ENCODE results near the gene PLCL2. TPM values are rescaled to one million over a fixed set of nuclear protein-coding genes. Genes with fewer than 3 reads are reported as not detected.

The PLCL2 gene
- total and polyA plus RNA-seq, 4 donors = 2.1 to 16.7 (median 7.0) TPM

DNA sequence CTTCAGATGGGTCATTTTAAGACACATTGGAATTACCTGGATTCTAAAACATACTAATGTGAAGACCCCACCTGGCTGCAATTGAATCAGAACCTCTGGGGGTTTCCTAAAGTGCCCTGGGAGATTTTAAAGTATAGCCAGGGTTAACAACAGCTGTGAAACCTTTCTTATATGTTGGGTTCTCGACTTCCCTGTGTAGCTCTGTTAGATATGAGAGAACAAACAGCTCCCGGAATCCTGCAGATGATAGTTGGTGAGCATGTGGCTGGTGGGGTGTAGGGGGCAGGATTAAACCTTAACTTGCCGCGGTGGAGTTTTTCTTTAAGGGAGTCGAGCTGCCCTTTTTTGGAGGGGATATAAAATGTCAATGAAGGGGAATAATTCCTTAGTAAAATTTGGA lies 12.1 kb downstream of the PLCL2 start:
- Histone ChIP-seq H3K36me3 (ENCODE audit: control insufficient read depth in 1 of 2, insufficient read depth in 2 of 2, low read length in 1 of 2) (no peaks in the 10 kb centered on the region), H3K4me1 (ENCODE audit: control insufficient read depth in 1 of 2, insufficient read depth in 2 of 2, low read length in 2 of 2) (peaks cover 0 to 1% of the 10 kb centered on the region in 2 donors), H3K9me3 (ENCODE audit: control insufficient read depth, low read length) (no peaks in the 10 kb centered on the region), H3K4me3 (ENCODE audit: low read length in 2 of 2) (no peak overlapping the region), H3K27ac (ENCODE audit: low read depth in 1 of 2, low read length in 2 of 2) (no peak overlapping the region), H3K27me3 (ENCODE audit: control insufficient read depth in 1 of 2, insufficient read depth in 2 of 2, low read length in 1 of 2) (no peaks in the 10 kb centered on the region)
- intact Hi-C loops (cut with DNase I) = no loop called here
- no peak for DNase-seq
- WGBS, 2 donors = 94 to 95% methylated on average over 5 of the region's 5 CpGs
- no peak for ATAC-seq (ENCODE audit: low FRiP score)

DNA sequence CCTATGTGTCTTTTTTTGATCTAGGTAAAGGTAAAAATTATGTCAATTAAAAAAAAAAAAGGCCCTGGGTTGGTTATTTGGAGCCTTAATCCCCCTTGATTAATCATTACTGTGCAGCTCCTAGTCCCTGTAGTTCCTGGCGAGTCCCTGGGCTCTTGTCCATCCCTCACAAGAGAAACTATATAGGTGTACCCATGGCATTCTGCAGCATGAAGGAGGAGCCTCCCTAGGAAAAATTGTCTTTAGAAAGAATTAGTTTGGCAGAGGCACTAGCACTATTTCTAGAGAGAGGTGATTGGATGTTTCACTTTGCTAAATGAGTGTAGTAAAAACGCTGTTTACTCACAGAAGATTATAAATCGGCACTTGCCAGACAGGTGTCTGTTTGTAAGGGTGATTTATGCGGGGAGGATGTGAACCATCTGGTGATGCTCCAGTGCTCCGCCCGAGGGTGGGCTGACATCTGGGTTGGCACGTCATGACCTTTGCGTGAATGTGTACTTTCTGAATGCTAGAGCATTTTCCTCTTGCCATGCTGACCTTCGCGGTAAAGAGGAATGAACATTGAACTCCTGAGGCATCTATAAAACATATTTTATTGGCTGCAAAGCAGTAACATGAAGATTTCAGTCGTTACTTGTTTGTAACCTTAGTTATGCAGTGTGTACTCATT lies 12.6 kb downstream of the PLCL2 start:
- peaks cover 0 to 1% of the 10 kb centered on the region in 2 donors for H3K4me1 ChIP-seq (ENCODE audit: control insufficient read depth in 1 of 2, insufficient read depth in 2 of 2, low read length in 2 of 2)
- WGBS, 2 donors = 74 to 84% methylated on average over 11 of the region's 11 CpGs
- no peak for DNase-seq
- intact Hi-C loops (cut with DNase I) = no loop called here
- no peak overlapping the region for H3K4me3 ChIP-seq (ENCODE audit: low read length in 2 of 2)
- no peaks in the 10 kb centered on the region for H3K36me3 ChIP-seq (ENCODE audit: control insufficient read depth in 1 of 2, insufficient read depth in 2 of 2, low read length in 1 of 2)
- H3K27me3 ChIP-seq (ENCODE audit: control insufficient read depth in 1 of 2, insufficient read depth in 2 of 2, low read length in 1 of 2) = no peaks in the 10 kb centered on the region
- no peak for ATAC-seq (ENCODE audit: low FRiP score)
- H3K9me3 ChIP-seq (ENCODE audit: control insufficient read depth, low read length) = no peaks in the 10 kb centered on the region
- H3K27ac ChIP-seq (ENCODE audit: low read depth in 1 of 2, low read length in 2 of 2) = no peak overlapping the region

DNA sequence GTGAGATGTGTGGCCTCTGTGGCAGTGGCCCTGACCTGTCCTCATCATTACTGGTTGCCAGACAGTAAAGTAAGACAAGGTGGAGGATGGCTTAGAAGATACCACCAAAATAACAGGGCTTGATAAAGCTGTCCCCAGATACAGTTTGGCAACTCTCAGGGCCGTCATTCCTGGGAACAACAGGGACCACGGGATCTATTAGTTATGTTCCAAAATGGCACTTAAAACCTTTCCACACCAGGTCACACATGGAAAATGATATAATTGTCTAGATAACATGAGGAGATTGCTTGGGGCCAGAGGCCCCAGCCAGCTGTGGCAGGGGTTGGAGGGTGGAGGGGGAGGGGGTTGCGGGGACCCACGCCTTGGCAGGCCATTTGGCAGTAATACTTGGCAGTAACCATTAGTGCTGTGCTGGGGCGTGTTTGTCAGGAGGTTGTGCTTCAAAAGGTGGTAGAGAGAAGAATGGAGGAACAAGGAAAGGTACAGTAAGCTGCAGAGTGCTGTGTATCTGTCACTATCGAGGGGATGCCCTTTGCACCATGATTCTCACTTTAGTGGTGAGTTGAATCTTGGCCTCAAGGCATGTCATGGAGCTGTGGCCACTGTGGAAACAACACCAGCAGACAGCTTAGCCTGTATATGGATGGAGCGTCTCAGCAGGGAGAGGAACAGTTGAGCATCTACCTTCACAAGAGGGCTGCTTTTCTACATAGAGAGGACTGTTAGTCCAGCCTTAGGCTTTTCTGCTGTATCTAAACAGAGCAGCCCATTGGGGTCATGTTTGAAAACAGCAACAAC lies 14.0 kb downstream of the PLCL2 start:
- 57 to 63% methylated on average over 7 of the region's 7 CpGs for WGBS, 2 donors
- Histone ChIP-seq H3K36me3 (ENCODE audit: control insufficient read depth in 1 of 2, insufficient read depth in 2 of 2, low read length in 1 of 2) (no peaks in the 10 kb centered on the region), H3K27ac (ENCODE audit: low read depth in 1 of 2, low read length in 2 of 2) (no peak overlapping the region), H3K4me1 (ENCODE audit: control insufficient read depth in 1 of 2, insufficient read depth in 2 of 2, low read length in 2 of 2) (no peaks in the 10 kb centered on the region), H3K9me3 (ENCODE audit: control insufficient read depth, low read length) (no peaks in the 10 kb centered on the region), H3K4me3 (ENCODE audit: low read length in 2 of 2) (no peak overlapping the region), H3K27me3 (ENCODE audit: control insufficient read depth in 1 of 2, insufficient read depth in 2 of 2, low read length in 1 of 2) (no peaks in the 10 kb centered on the region)
- intact Hi-C loops (cut with DNase I) = no loop called here
- peak; percentile 41 for ATAC-seq (ENCODE audit: low FRiP score)
- DNase-seq = no peak

DNA sequence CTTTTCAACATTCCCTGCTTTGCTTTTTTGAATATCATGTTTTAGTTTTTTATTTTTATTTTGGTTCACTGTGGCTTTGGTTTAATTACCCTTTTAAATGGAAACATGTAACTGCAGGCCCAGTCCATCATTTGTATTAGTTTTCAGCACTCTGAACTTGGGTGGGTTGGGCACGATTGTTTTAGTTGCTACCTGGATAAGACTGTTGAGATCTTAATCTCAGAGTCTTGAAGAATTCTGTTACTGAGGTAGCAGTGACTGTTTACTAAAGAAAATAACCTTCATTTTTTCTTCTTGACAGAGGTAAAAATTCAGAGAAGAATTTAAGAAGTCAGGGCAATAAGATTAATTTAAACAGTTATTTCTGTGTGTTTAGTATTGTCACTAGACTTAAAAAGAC lies 15.2 kb downstream of the PLCL2 start:
- Histone ChIP-seq H3K4me3 (ENCODE audit: low read length in 2 of 2) (no peak overlapping the region), H3K4me1 (ENCODE audit: control insufficient read depth in 1 of 2, insufficient read depth in 2 of 2, low read length in 2 of 2) (peaks cover 0 to 2% of the 10 kb centered on the region in 2 donors), H3K36me3 (ENCODE audit: control insufficient read depth in 1 of 2, insufficient read depth in 2 of 2, low read length in 1 of 2) (no peaks in the 10 kb centered on the region), H3K27ac (ENCODE audit: low read depth in 1 of 2, low read length in 2 of 2) (no peak overlapping the region), H3K27me3 (ENCODE audit: control insufficient read depth in 1 of 2, insufficient read depth in 2 of 2, low read length in 1 of 2) (no peaks in the 10 kb centered on the region), H3K9me3 (ENCODE audit: control insufficient read depth, low read length) (no peaks in the 10 kb centered on the region)
- DNase-seq (no peak), ATAC-seq (ENCODE audit: low FRiP score) (no peak)
- 90 to 97% methylated on average over 1 of the region's 1 CpG for WGBS, 2 donors
- intact Hi-C loops (cut with DNase I) = no loop called here

DNA sequence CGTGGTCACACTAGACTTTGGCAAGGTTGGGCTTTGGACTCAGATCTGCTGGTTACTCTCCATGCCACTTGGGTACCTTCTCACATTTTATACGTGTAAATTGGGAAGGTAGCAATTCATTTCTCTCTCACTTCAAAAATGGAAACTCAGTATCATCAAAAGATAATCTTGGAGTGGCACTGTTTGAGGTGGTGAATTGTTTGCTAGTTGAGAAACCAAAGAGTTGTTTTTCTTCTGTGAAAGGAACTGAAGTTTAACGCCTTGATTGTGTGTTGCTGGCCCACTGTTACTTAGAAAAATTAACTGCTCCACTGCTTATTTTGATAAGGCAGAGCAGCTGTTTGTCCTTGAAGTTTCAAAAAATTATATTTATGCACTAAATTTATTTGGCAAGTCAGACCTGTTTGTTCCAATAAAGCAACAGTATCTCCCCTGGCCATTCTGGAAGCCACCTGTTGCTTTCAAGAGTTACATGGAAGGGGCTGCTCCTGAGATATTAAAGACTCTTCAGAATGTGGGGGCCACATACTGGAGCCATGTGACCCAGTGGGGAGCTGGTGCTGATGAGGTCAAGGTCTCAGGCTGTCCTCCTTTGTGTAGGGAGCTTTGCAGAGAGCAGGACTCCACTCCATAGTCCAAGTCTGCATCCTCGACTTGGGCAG lies 16.2 kb downstream of the PLCL2 start:
- intact Hi-C loops (cut with DNase I) = no loop called here
- ATAC-seq (ENCODE audit: low FRiP score) (no peak), DNase-seq (no peak)
- Histone ChIP-seq H3K36me3 (ENCODE audit: control insufficient read depth in 1 of 2, insufficient read depth in 2 of 2, low read length in 1 of 2) (no peaks in the 10 kb centered on the region), H3K27me3 (ENCODE audit: control insufficient read depth in 1 of 2, insufficient read depth in 2 of 2, low read length in 1 of 2) (no peaks in the 10 kb centered on the region), H3K4me1 (ENCODE audit: control insufficient read depth in 1 of 2, insufficient read depth in 2 of 2, low read length in 2 of 2) (peaks cover 0 to 2% of the 10 kb centered on the region in 2 donors), H3K27ac (ENCODE audit: low read depth in 1 of 2, low read length in 2 of 2) (no peak overlapping the region), H3K4me3 (ENCODE audit: low read length in 2 of 2) (no peak overlapping the region), H3K9me3 (ENCODE audit: control insufficient read depth, low read length) (no peaks in the 10 kb centered on the region)
- 84 to 88% methylated on average over 4 of the region's 4 CpGs for WGBS, 2 donors

- intact Hi-C loops (cut with DNase I) = no loop called here
- Histone ChIP-seq H3K9me3 (ENCODE audit: control insufficient read depth, low read length) (no peaks in the 10 kb centered on the region), H3K4me3 (ENCODE audit: low read length in 2 of 2) (no peak overlapping the region), H3K36me3 (ENCODE audit: control insufficient read depth in 1 of 2, insufficient read depth in 2 of 2, low read length in 1 of 2) (no peaks in the 10 kb centered on the region), H3K4me1 (ENCODE audit: control insufficient read depth in 1 of 2, insufficient read depth in 2 of 2, low read length in 2 of 2) (peaks cover 2 to 8% of the 10 kb centered on the region in 2 donors), H3K27ac (ENCODE audit: low read depth in 1 of 2, low read length in 2 of 2) (no peak overlapping the region), H3K27me3 (ENCODE audit: control insufficient read depth in 1 of 2, insufficient read depth in 2 of 2, low read length in 1 of 2) (no peaks in the 10 kb centered on the region)
- DNase-seq = no peak
- WGBS, 2 donors = 96% methylated on average over 4 of the region's 4 CpGs
- no peak for ATAC-seq (ENCODE audit: low FRiP score)
Observed at GRCh38 chr3:16904423-16905417, 20.0 kb downstream of the PLCL2 start.

- DNase-seq (no peak), ATAC-seq (ENCODE audit: low FRiP score) (no peak)
- H3K27ac ChIP-seq (ENCODE audit: low read depth in 1 of 2, low read length in 2 of 2) = no peak overlapping the region
- H3K4me1 ChIP-seq (ENCODE audit: control insufficient read depth in 1 of 2, insufficient read depth in 2 of 2, low read length in 2 of 2) = peaks cover 2 to 8% of the 10 kb centered on the region in 2 donors
- no peaks in the 10 kb centered on the region for H3K9me3 ChIP-seq (ENCODE audit: control insufficient read depth, low read length)
- no peaks in the 10 kb centered on the region for H3K36me3 ChIP-seq (ENCODE audit: control insufficient read depth in 1 of 2, insufficient read depth in 2 of 2, low read length in 1 of 2)
- H3K4me3 ChIP-seq (ENCODE audit: low read length in 2 of 2) = no peak overlapping the region
- 94% methylated on average over 1 of the region's 1 CpG for WGBS, 2 donors
- H3K27me3 ChIP-seq (ENCODE audit: control insufficient read depth in 1 of 2, insufficient read depth in 2 of 2, low read length in 1 of 2) = no peaks in the 10 kb centered on the region
- intact Hi-C loops (cut with DNase I) = no loop called here
Observed at GRCh38 chr3:16905704-16906103, 20.9 kb downstream of the PLCL2 start.

- no peaks in the 10 kb centered on the region for H3K27me3 ChIP-seq (ENCODE audit: control insufficient read depth in 1 of 2, insufficient read depth in 2 of 2, low read length in 1 of 2)
- ATAC-seq (ENCODE audit: low FRiP score) = peak; percentile 59
- no peaks in the 10 kb centered on the region for H3K9me3 ChIP-seq (ENCODE audit: control insufficient read depth, low read length)
- H3K4me1 ChIP-seq (ENCODE audit: control insufficient read depth in 1 of 2, insufficient read depth in 2 of 2, low read length in 2 of 2) = peaks cover 2 to 8% of the 10 kb centered on the region in 2 donors
- 3 to 5% methylated on average over 2 of the region's 2 CpGs for WGBS, 2 donors
- no peak overlapping the region for H3K27ac ChIP-seq (ENCODE audit: low read depth in 1 of 2, low read length in 2 of 2)
- no peak overlapping the region for H3K4me3 ChIP-seq (ENCODE audit: low read length in 2 of 2)
- no peaks in the 10 kb centered on the region for H3K36me3 ChIP-seq (ENCODE audit: control insufficient read depth in 1 of 2, insufficient read depth in 2 of 2, low read length in 1 of 2)
- no peak for DNase-seq
- intact Hi-C loops (cut with DNase I) = no loop called here
Observed at GRCh38 chr3:16906682-16907081, 21.9 kb downstream of the PLCL2 start.
